PFSK-1 (cell line): ENCODE data around the gene NRCAM.

Experiments
- FOXP2 ChIP-seq: optimal IDR thresholded peaks from 2 replicates; pipeline ENCODE3; 2011; ENCODE audit warnings: borderline replicate concordance, control low read depth, inconsistent platforms; ENCODE audit not compliant: insufficient read depth; ENCODE audit errors: extremely low read length, extremely low read depth
- POLR2AphosphoS5 ChIP-seq: IDR thresholded peaks from 2 replicates; pipeline ENCODE4 v1.6.1; 2012; ENCODE audit warnings: low read depth, mild to moderate bottlenecking, control low read depth, low read length, moderate library complexity
- REST ChIP-seq, 2 experiments: IDR thresholded peaks; 2 replicates each; pipeline versions ENCODE4 v1.6.1 to v1.8.0; 2011 to 2012; ENCODE audit warnings: low read depth in 2 of 2, low read length in 2 of 2, control low read depth in 1 of 2, inconsistent platforms in 1 of 2, mild to moderate bottlenecking in 1 of 2, moderate library complexity in 1 of 2; ENCODE audit not compliant: insufficient read depth in 1 of 2
- SIN3A ChIP-seq: IDR thresholded peaks from 2 replicates; pipeline ENCODE4 v1.6.1; 2012; ENCODE audit warnings: mild to moderate bottlenecking, low read length, moderate library complexity, borderline replicate concordance; ENCODE audit not compliant: insufficient read depth
- TAF1 ChIP-seq: IDR thresholded peaks from 2 replicates; pipeline ENCODE4 v1.6.1; 2012; ENCODE audit warnings: low read length, control low read depth, borderline replicate concordance; ENCODE audit not compliant: insufficient read depth

DNA sequence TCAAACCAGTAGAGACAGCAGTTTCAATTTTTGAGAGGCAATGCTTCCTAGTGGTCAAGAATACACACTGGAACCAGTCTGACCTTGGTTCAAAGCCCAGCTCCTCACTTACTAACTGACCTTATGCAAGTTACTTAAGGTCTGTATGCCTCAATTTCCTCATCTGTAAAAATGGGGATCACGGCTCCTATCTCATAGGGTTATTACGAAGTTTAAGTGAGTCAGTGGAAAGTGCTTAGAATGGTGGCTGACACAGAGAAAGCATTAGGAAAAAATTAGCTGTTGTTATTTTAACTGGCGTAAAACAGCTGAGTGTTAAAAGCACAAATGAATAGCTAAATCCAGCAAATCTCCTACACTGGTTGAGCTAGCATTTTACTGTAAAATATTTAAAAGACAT is 163.7 kb downstream of the NRCAM start:
- TF ChIP-seq SIN3A (no peak), POLR2AphosphoS5 (no peak), REST (IDR thresholded peaks at IDR 0.05; ENCODE audit: insufficient read depth in 1 of 2, low read depth in 2 of 2, low read length in 2 of 2) (no peak), TAF1 (no peak), FOXP2 (no peak)
